HCT116 (cell line): ENCODE data around the gene SRGAP2B. TPM values are rescaled to one million over a fixed set of nuclear protein-coding genes. Genes with fewer than 3 reads are reported as not detected.
"Not testable (repeated sequence)": the region's sequence is repeated elsewhere in the genome, so short reads cannot be mapped to it uniquely, and the experiment has no call there.

Experiments
- ATAC-seq: fragments of 200-7000 bp; cut with Tn5 transposase; 2 replicates; pipeline ENCODE4 v1.9.1; 2020; ENCODE audit warnings: mild to moderate bottlenecking, moderate library complexity
- BruUV-seq: library from RNA; stranded (reverse); fragments of 400-500 nt; replicated peaks from 2 replicates; lab custom pipeline; 2021; lab: Mats Ljungman, UMichigan
- CTCF ChIA-PET: fragments of 300-600 bp; sonication (Branson Sonifier 250); formaldehyde crosslinking; loops from one replicate; lab custom pipeline; 2021; ENCODE audit warnings: antibody characterized with exemption; lab: Charles Lee
- POLR2A ChIA-PET: fragments of 300-600, 350-600 bp; sonication (Branson Sonifier 250); formaldehyde crosslinking; loops from one replicate; lab custom pipeline; 2021; ENCODE audit warnings: antibody characterized with exemption; lab: Charles Lee
- RAD21 ChIA-PET, 2 experiments: fragments of 300-600 bp; sonication (Branson Sonifier 250); formaldehyde crosslinking; loops; one replicate each; lab custom pipeline; 2023; ENCODE audit warnings: low total read pairs in 2 of 2; ENCODE audit not compliant: uncharacterized antibody in 2 of 2, unreplicated experiment in 2 of 2, low non-redundant PET in 1 of 2; lab: Charles Lee
- DNase-seq: peaks from one replicate; pipeline ENCODE4 v3.0.0-alpha.2; 2010; ENCODE audit warnings: low read depth, low spot score
- H2AFZ ChIP-seq: fragments of 200-600 bp; shearing (Covaris generic), sonication (generic); 2 replicates; pipeline ENCODE4 v1.6.1; 2017; ENCODE audit warnings: low read depth, mixed run types, mixed read lengths, antibody characterized with exemption, low read length; ENCODE audit not compliant: poor library complexity, severe bottlenecking
- H3K27ac ChIP-seq: 2 replicates; pipeline ENCODE4 v1.5.1; 2012; ENCODE audit warnings: low read depth, low read length
- H3K27me3 ChIP-seq: fragments of 200-600 bp; sonication (generic); 2 replicates; pipeline ENCODE4 v1.6.1; 2016; ENCODE audit warnings: mixed run types, low read length, mixed read lengths; ENCODE audit not compliant: insufficient read depth
- H3K36me3 ChIP-seq, 2 experiments: fragments of 200-500 bp in 1 of 2; fragments of 200-600 bp in 1 of 2; sonication (Bioruptor generic) in 1 of 2; sonication (generic) in 1 of 2; 2 replicates each; pipeline versions ENCODE4 v1.5.1 to v1.6.1; 2014 to 2016; ENCODE audit warnings: low read length in 2 of 2, inconsistent platforms in 1 of 2, mixed read lengths in 1 of 2, mixed run types in 1 of 2; ENCODE audit not compliant: insufficient read depth in 2 of 2, control insufficient read depth in 1 of 2
- H3K4me1 ChIP-seq, 2 experiments: fragments of 200-600 bp in 1 of 2; sonication (generic) in 1 of 2; 2 replicates each; pipeline versions ENCODE4 v1.5.1 to v1.6.1; 2012 to 2017; ENCODE audit warnings: low read length in 2 of 2, inconsistent platforms in 1 of 2, mild to moderate bottlenecking in 1 of 2, mixed read lengths in 1 of 2, mixed run types in 1 of 2, moderate library complexity in 1 of 2; ENCODE audit not compliant: insufficient read depth in 2 of 2, control insufficient read depth in 1 of 2
- H3K4me2 ChIP-seq: fragments of 200-600 bp; sonication (generic); 2 replicates; pipeline ENCODE4 v1.6.1; 2017; ENCODE audit warnings: mixed run types, low read length, mixed read lengths
- H3K4me3 ChIP-seq, 2 experiments: fragments of 200-600 bp in 1 of 2; sonication (generic) in 1 of 2; replicated peaks in 1 of 2; 2 replicates each; pipeline ENCODE4 v1.5.1; 2011 to 2016; ENCODE audit warnings: low read length in 2 of 2, control low read depth in 1 of 2, low read depth in 1 of 2, mild to moderate bottlenecking in 1 of 2, mixed read lengths in 1 of 2, mixed run types in 1 of 2
- H3K79me2 ChIP-seq: fragments of 200-600 bp; sonication (generic); 2 replicates; pipeline ENCODE4 v1.6.1; 2017; ENCODE audit warnings: mild to moderate bottlenecking, mixed run types, low read length, moderate library complexity, mixed read lengths; ENCODE audit not compliant: insufficient read depth
- H3K9ac ChIP-seq: fragments of 200-600 bp; sonication (generic); 2 replicates; pipeline ENCODE4 v1.6.1; 2016; ENCODE audit warnings: low read length, mixed read lengths
- H3K9me2 ChIP-seq: fragments of 200-600 bp; sonication (generic), shearing (Covaris generic); 2 replicates; pipeline ENCODE4 v1.6.1; 2017; ENCODE audit warnings: mixed run types, mild to moderate bottlenecking, moderate library complexity; ENCODE audit not compliant: insufficient read depth
- H3K9me3 ChIP-seq, 2 experiments: fragments of 200-500 bp in 1 of 2; fragments of 200-600 bp in 1 of 2; sonication (Bioruptor generic) in 1 of 2; sonication (generic) in 1 of 2; 2 replicates each; pipeline ENCODE4 v1.6.1; 2014 to 2017; ENCODE audit warnings: low read length in 2 of 2, mixed read lengths in 2 of 2, inconsistent platforms in 1 of 2, low read depth in 1 of 2, mild to moderate bottlenecking in 1 of 2, mixed run types in 1 of 2, moderate library complexity in 1 of 2; ENCODE audit not compliant: control insufficient read depth in 1 of 2, insufficient read depth in 1 of 2
- H4K20me1 ChIP-seq: fragments of 200-600 bp; sonication (generic), shearing (Covaris generic); 2 replicates; pipeline ENCODE4 v1.6.1; 2017; ENCODE audit warnings: mixed run types, mild to moderate bottlenecking, moderate library complexity; ENCODE audit not compliant: insufficient read depth
- intact Hi-C: fragments of 100-400 bp; cut with micrococcal nuclease; formaldehyde crosslinking; loops from 2 replicates; pipeline ENCODE4 v1.10.0; 2022
- total RNA-seq: library from RNA; stranded (reverse); gene quantifications from one replicate; pipeline ENCODE4 v1.2.1, GENCODE V29; 2021; ENCODE audit not compliant: unreplicated experiment

SRGAP2B gene
- total RNA-seq, 1 experiment from 2014 or later = 31.2 TPM

DNA sequence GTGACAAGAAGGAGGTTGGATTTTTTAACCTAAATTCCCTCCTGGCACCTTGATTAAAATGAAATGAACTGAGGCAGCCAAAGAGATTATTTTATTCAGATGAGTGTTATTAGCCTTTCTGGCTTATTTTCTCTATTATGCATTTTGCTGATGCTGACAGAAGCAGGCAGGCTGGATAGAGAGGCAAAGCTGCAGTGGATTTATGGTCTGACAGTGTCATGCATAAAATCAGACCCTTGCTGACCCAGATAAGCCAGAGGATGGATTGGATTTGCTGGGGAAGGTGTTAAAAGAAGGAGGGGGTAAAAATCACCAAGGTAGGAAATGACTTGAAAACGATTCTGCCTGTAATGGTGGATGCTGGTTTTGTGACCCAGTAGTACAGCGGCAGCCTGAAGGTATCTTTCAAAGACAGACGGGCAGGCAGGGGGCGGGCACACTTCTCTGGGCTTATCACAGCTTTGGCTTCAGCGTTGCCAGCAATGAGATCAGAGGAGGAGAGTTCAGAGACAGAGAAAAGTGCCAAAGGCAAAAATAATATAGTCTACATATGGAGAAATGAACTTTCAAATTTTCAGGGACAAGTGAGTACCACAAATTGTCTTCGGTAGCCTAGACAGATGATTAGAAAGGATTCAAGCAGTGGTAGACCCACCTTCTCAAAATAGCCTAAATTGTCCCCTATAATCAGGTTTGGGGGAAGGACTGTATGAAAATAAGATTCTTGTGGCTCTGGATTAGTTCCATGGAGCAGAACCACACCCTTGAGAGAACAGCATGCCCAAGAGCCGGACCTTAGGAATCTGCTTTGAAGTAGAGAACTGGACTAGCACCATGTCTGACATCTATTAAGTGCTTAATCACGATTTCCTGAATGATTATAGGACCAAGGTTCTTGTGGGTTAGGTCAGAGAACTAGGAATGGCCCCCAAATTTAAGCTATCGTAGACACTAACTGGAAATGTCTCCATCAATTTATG lies 133.2 kb downstream of the SRGAP2B start:
- H3K27ac ChIP-seq, DNase-seq, H2AFZ ChIP-seq, H4K20me1 ChIP-seq, H3K4me2 ChIP-seq, H3K9me3 ChIP-seq, RAD21 ChIA-PET, H3K9me2 ChIP-seq, H3K4me1 ChIP-seq, POLR2A ChIA-PET, CTCF ChIA-PET, H3K27me3 ChIP-seq, BruUV-seq, H3K9ac ChIP-seq, H3K36me3 ChIP-seq, H3K4me3 ChIP-seq, intact Hi-C loops, H3K79me2 ChIP-seq: not testable (repeated sequence)
- ATAC-seq = peak; percentile 74

- H3K79me2 ChIP-seq, RAD21 ChIA-PET, POLR2A ChIA-PET, H3K9ac ChIP-seq, H3K4me2 ChIP-seq, DNase-seq, H3K36me3 ChIP-seq, H2AFZ ChIP-seq, H4K20me1 ChIP-seq, H3K27ac ChIP-seq, H3K4me3 ChIP-seq, H3K9me2 ChIP-seq, H3K4me1 ChIP-seq, intact Hi-C loops, CTCF ChIA-PET, BruUV-seq, H3K9me3 ChIP-seq, H3K27me3 ChIP-seq: not testable (repeated sequence)
- ATAC-seq = peak; percentile 29; the same call in 1 of the 2 replicates
These were observed 134.1 kb downstream of the SRGAP2B start for GRCh38 chr1:144960929-144961488.

DNA sequence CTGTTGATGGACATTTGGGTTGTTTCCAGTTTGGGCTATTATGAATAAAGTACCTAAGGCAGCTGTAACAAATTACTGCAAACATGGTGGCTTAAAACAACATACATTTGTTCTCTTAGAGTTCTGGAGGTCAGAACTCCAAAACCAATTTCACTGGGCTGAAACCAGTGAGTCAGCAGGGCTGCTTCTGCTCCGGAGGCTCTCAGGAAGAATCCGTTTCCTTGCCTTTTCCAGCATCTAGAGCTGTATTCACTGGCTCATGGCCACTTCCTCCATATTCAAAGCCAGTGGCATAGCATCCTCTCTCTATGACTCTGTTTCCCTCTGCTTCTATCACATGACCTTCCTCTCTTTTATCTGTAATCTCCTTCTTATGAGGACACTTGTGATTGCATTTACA lies 146.7 kb downstream of the SRGAP2B start:
- ATAC-seq, RAD21 ChIA-PET, H3K4me1 ChIP-seq, POLR2A ChIA-PET, H3K4me3 ChIP-seq, H3K9me2 ChIP-seq, BruUV-seq, H4K20me1 ChIP-seq, H3K9me3 ChIP-seq, H3K79me2 ChIP-seq, H2AFZ ChIP-seq, H3K27ac ChIP-seq, H3K4me2 ChIP-seq, CTCF ChIA-PET, H3K27me3 ChIP-seq, DNase-seq, intact Hi-C loops, H3K36me3 ChIP-seq, H3K9ac ChIP-seq: not testable (repeated sequence)

DNA sequence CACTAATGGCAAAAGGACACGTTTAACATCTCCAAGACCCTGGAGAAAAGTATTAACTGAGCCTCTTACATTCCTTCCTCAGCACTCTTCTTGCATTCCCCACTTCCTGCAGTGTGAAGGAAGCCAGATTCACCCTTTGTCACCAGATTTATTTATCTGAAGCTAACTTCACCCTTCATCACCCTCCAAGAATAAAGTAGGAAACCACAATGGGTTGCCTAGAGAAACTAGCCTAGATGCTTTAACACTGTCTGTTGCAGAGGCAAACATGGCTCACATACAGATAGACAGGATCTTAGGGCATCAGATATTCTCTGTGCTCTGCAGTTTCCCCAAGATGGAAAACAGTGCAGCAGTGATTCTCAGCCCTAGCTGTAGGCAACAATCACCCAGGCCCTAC lies 147.6 kb downstream of the SRGAP2B start:
- H3K36me3 ChIP-seq, intact Hi-C loops, H3K4me3 ChIP-seq, H3K9me2 ChIP-seq, POLR2A ChIA-PET, BruUV-seq, H3K27ac ChIP-seq, RAD21 ChIA-PET, H3K9me3 ChIP-seq, H3K9ac ChIP-seq, H3K79me2 ChIP-seq, CTCF ChIA-PET, ATAC-seq, H2AFZ ChIP-seq, H3K4me1 ChIP-seq, DNase-seq, H3K27me3 ChIP-seq, H3K4me2 ChIP-seq, H4K20me1 ChIP-seq: not testable (repeated sequence)
